OCI-LY1 (cell line): ENCODE results near the gene TBX5.

Experiments used
- H2AFZ ChIP-seq: fragments of 200-600 bp; sonication (generic), shearing (Covaris generic); 2 replicates; pipeline ENCODE4 v1.6.0; 2014; ENCODE audit warnings: antibody characterized with exemption, mild to moderate bottlenecking, low read length
- H3F3A ChIP-seq: fragments of 200-600 bp; sonication (generic), shearing (Covaris generic); 2 replicates; pipeline ENCODE4 v1.6.0; 2014; ENCODE audit warnings: mild to moderate bottlenecking, antibody characterized with exemption, low read length, moderate library complexity; ENCODE audit not compliant: insufficient read depth
- H3K27ac ChIP-seq: fragments of 200-600 bp; sonication (generic); 2 replicates; pipeline ENCODE4 v1.5.1; 2014; ENCODE audit warnings: low read length, mixed run types, mild to moderate bottlenecking, low read depth; ENCODE audit not compliant: poor library complexity, severe bottlenecking
- H3K27me3 ChIP-seq: fragments of 200-600 bp; sonication (generic); 2 replicates; pipeline ENCODE4 v1.6.0; 2014; ENCODE audit warnings: antibody characterized with exemption, mild to moderate bottlenecking, low read length, moderate library complexity; ENCODE audit not compliant: insufficient read depth
- H3K36me3 ChIP-seq: fragments of 200-600 bp; sonication (generic); 2 replicates; pipeline ENCODE4 v1.6.1; 2014; ENCODE audit warnings: mild to moderate bottlenecking, antibody characterized with exemption, low read length, moderate library complexity, mixed read lengths; ENCODE audit not compliant: insufficient read depth
- H3K4me1 ChIP-seq: fragments of 200-600 bp; sonication (generic); 2 replicates; pipeline ENCODE4 v1.5.1; 2014; ENCODE audit warnings: mild to moderate bottlenecking, low read length, moderate library complexity; ENCODE audit not compliant: insufficient read depth, severe bottlenecking
- H3K4me2 ChIP-seq: fragments of 200-600 bp; sonication (generic), shearing (Covaris generic); 2 replicates; pipeline ENCODE4 v1.6.1; 2014; ENCODE audit warnings: low read length
- H3K4me3 ChIP-seq: fragments of 200-600 bp; sonication (generic); 2 replicates; pipeline ENCODE4 v1.5.1; 2014; ENCODE audit warnings: low read length, low read depth, mild to moderate bottlenecking, mixed read lengths; ENCODE audit not compliant: poor library complexity, severe bottlenecking
- H3K79me2 ChIP-seq: fragments of 200-600 bp; shearing (Covaris generic); 2 replicates; pipeline ENCODE4 v1.6.1; 2016; ENCODE audit warnings: mixed run types, low read length, mixed read lengths; ENCODE audit not compliant: insufficient read depth
- H3K9ac ChIP-seq: fragments of 200-600 bp; sonication (generic), shearing (Covaris generic); 2 replicates; pipeline ENCODE4 v1.6.1; 2014; ENCODE audit warnings: mild to moderate bottlenecking, low read length, mixed read lengths
- H3K9me2 ChIP-seq: fragments of 200-600 bp; sonication (generic), shearing (Covaris generic); 2 replicates; pipeline ENCODE4 v1.6.1; 2014; ENCODE audit warnings: low read depth, mild to moderate bottlenecking, low read length, mixed read lengths
- H3K9me3 ChIP-seq: fragments of 200-600 bp; shearing (Covaris generic); 2 replicates; pipeline ENCODE4 v1.6.1; 2014; ENCODE audit warnings: low read length, mixed read lengths
- H4K20me1 ChIP-seq: fragments of 200-600 bp; sonication (generic), shearing (Covaris generic); 2 replicates; pipeline ENCODE4 v1.6.0; 2016; ENCODE audit warnings: mild to moderate bottlenecking, low read length; ENCODE audit not compliant: insufficient read depth
- CTCF ChIP-seq: fragments of 200-600 bp; sonication (generic), shearing (Covaris generic); IDR thresholded peaks from 2 replicates; pipeline ENCODE4 v1.5.1; 2017; ENCODE audit warnings: mild to moderate bottlenecking, antibody characterized with exemption, low read length, moderate library complexity, mixed read lengths
- EZH2 ChIP-seq: fragments of 200-600 bp; sonication (generic), shearing (Covaris generic); IDR thresholded peaks from 2 replicates; pipeline ENCODE4 v1.8.0; 2017; ENCODE audit warnings: borderline replicate concordance, mixed run types, mild to moderate bottlenecking, antibody characterized with exemption, low read length, moderate library complexity, mixed read lengths

Gene TBX5

GRCh38 chr12:114405519-114406271 lies at the start of gene TBX5:
TSS of gene TBX5 (minus strand) at chr12:114406144. CDS start at chr12:114403898, 2,246 bp downstream.
- H3K27me3 ChIP-seq: no peaks in the 10 kb centered on the region
- H3K4me1 ChIP-seq: no peaks in the 10 kb centered on the region
- no peak within 1 kb of the TSS for H3K4me3 ChIP-seq
- H3K9me3 ChIP-seq: no peaks in the 10 kb centered on the region
- no peak within 1 kb of the TSS for H2AFZ ChIP-seq
- no peaks in the 10 kb centered on the region for H3K36me3 ChIP-seq
- H3K79me2 ChIP-seq: no peaks in the 10 kb centered on the region
- H3F3A ChIP-seq: no peaks in the 10 kb centered on the region
- H3K9ac ChIP-seq: no peak within 1 kb of the TSS
- no peaks in the 10 kb centered on the region for H3K9me2 ChIP-seq
- H3K4me2 ChIP-seq: no peak within 1 kb of the TSS
- no peak for TF ChIP-seq EZH2
- TF ChIP-seq CTCF: no peak
- H3K27ac ChIP-seq: no peak within 1 kb of the TSS
- no peaks in the 10 kb centered on the region for H4K20me1 ChIP-seq

GRCh38 chr12:114451657-114452056 lies 45.7 kb upstream of the TBX5 start:
- Histone ChIP-seq H3K27me3 (no peaks in the 10 kb centered on the region), H3K36me3 (no peaks in the 10 kb centered on the region), H4K20me1 (no peaks in the 10 kb centered on the region), H3K9me3 (no peaks in the 10 kb centered on the region), H3K27ac (no peak overlapping the region), H3K4me3 (no peak overlapping the region), H3K4me1 (no peaks in the 10 kb centered on the region), H3F3A (no peaks in the 10 kb centered on the region), H3K79me2 (no peaks in the 10 kb centered on the region), H3K9me2 (no peaks in the 10 kb centered on the region), H3K9ac (no peak overlapping the region), H2AFZ (no peak overlapping the region), H3K4me2 (no peak overlapping the region)
- no peak for TF ChIP-seq EZH2
- no peak for TF ChIP-seq CTCF

- no peaks in the 10 kb centered on the region for H3K36me3 ChIP-seq
- no peaks in the 10 kb centered on the region for H3K79me2 ChIP-seq
- TF ChIP-seq CTCF: no peak
- no peak for TF ChIP-seq EZH2
- no peaks in the 10 kb centered on the region for H3F3A ChIP-seq
- no peaks in the 10 kb centered on the region for H3K4me1 ChIP-seq
- H3K4me2 ChIP-seq: no peak overlapping the region
- H3K9ac ChIP-seq: no peak overlapping the region
- no peaks in the 10 kb centered on the region for H3K9me2 ChIP-seq
- no peaks in the 10 kb centered on the region for H4K20me1 ChIP-seq
- H3K27ac ChIP-seq: no peak overlapping the region
- no peaks in the 10 kb centered on the region for H3K9me3 ChIP-seq
- no peaks in the 10 kb centered on the region for H3K27me3 ChIP-seq
- H2AFZ ChIP-seq: no peak overlapping the region
- H3K4me3 ChIP-seq: no peak overlapping the region
Observed at GRCh38 chr12:114450515-114451300, 44.8 kb upstream of the TBX5 start.
